SK-N-SH treated with all-trans-retinoic acid at 6 μM for 48 hours (cell line): Measurements from ENCODE around the gene FOXN3.

Experiments
- BACH2 ChIP-seq: fragments of 250-450 bp; sonication (Bioruptor Pico); IDR thresholded peaks from 2 replicates; pipeline ENCODE4 v1.9.0; 2021; ENCODE audit warnings: mild to moderate bottlenecking, borderline replicate concordance
- CSDC2 ChIP-seq: fragments of 250-450 bp; sonication (Bioruptor Pico); IDR thresholded peaks from 2 replicates; pipeline ENCODE4 v1.5.0; 2020; ENCODE audit warnings: mild to moderate bottlenecking, moderate library complexity
- ZFP30 ChIP-seq: fragments of 450-650 bp; formaldehyde crosslinking; IDR thresholded peaks from 2 replicates; pipeline ENCODE4 v1.5.0; 2022; ENCODE audit warnings: mild to moderate bottlenecking, moderate library complexity
- ZNF8 ChIP-seq: fragments of 450-650 bp; formaldehyde crosslinking; IDR thresholded peaks from 2 replicates; pipeline ENCODE4 v1.5.0; 2020; ENCODE audit warnings: mild to moderate bottlenecking, moderate library complexity
- TF ChIP-seq, protein P1 (sequence below): fragments of 250-450 bp; sonication (Bioruptor Pico); IDR thresholded peaks from 2 replicates; pipeline ENCODE4 v1.5.1; 2021; ENCODE audit warnings: mild to moderate bottlenecking, moderate library complexity

DNA sequence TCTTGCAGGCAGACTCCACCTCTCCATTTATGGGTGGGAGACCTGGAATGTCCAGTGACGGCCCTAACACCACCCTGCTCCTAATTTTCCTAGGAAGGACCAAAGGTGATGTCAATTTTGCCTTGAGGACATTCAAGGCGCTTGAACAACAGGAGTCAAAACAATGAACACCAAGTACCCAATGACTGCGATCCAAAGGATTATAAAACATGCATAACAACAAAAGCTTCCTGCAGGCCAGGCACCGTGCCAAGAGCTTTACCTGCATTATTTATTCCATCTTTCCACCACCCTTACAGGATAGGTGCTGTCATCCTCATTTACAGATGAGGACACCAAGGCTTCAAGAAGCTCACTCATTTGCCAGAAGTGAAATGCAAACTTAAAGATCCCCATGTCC, 15.2 kb upstream of the FOXN3 start:
- TF ChIP-seq ZNF8 (CRISPR knock-in tag) (no peak), ZFP30 (CRISPR knock-in tag) (no peak), BACH2 (no peak), CSDC2 (no peak)
- TF ChIP-seq, protein P1, sequence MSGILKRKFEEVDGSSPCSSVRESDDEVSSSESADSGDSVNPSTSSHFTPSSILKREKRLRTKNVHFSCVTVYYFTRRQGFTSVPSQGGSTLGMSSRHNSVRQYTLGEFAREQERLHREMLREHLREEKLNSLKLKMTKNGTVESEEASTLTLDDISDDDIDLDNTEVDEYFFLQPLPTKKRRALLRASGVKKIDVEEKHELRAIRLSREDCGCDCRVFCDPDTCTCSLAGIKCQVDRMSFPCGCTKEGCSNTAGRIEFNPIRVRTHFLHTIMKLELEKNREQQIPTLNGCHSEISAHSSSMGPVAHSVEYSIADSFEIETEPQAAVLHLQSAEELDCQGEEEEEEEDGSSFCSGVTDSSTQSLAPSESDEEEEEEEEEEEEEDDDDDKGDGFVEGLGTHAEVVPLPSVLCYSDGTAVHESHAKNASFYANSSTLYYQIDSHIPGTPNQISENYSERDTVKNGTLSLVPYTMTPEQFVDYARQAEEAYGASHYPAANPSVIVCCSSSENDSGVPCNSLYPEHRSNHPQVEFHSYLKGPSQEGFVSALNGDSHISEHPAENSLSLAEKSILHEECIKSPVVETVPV (CRISPR knock-in tag) = no peak
